Measurements from ENCODE around the gene STARD13. TPM values are rescaled to one million over a fixed set of nuclear protein-coding genes. Genes with fewer than 3 reads are reported as not detected.

STARD13 gene
- total RNA-seq, 2 donors from 2014 or later = 43.9 to 47.1 TPM

- H3K27ac ChIP-seq = peak overlapping the region; percentile 62 to 86
- no peak for DNase-seq (ENCODE audit: low spot score)
- no peaks in the 10 kb centered on the region for H3K27me3 ChIP-seq (replicated peaks; ENCODE audit: insufficient read depth)
- peak overlapping the region; percentile 7 for H3K4me3 ChIP-seq
- peaks cover 23% of the 10 kb centered on the region for H3K36me3 ChIP-seq
- no peak for TF ChIP-seq CTCF (IDR thresholded peaks at IDR 0.05)
- ATAC-seq (ENCODE audit: insufficient number of reproducible peaks, low FRiP score, low read depth) = no peak
- peaks cover 38 to 63% of the 10 kb centered on the region in 2 donors for H3K4me1 ChIP-seq (ENCODE audit: control insufficient read depth in 1 of 2, low read depth in 2 of 2)
- no peaks in the 10 kb centered on the region for H3K9me3 ChIP-seq
These were observed 175.2 kb downstream of the STARD13 start for GRCh38 chr13:33110386-33110712.

- TF ChIP-seq CTCF (IDR thresholded peaks at IDR 0.05) = no peak
- no peak for DNase-seq (ENCODE audit: low spot score)
- H3K27ac ChIP-seq = peak overlapping the region; percentile 62 to 86
- no peaks in the 10 kb centered on the region for H3K9me3 ChIP-seq
- peaks cover 23% of the 10 kb centered on the region for H3K36me3 ChIP-seq
- no peaks in the 10 kb centered on the region for H3K27me3 ChIP-seq (replicated peaks; ENCODE audit: insufficient read depth)
- ATAC-seq (ENCODE audit: insufficient number of reproducible peaks, low FRiP score, low read depth) = no peak
- no peak overlapping the region for H3K4me3 ChIP-seq
- H3K4me1 ChIP-seq (ENCODE audit: control insufficient read depth in 1 of 2, low read depth in 2 of 2) = peaks cover 38 to 63% of the 10 kb centered on the region in 2 donors
These were observed 175.8 kb downstream of the STARD13 start for GRCh38 chr13:33109801-33110200.

GRCh38 chr13:33109271-33109697 lies 176.3 kb downstream of the STARD13 start:
- H3K4me3 ChIP-seq = no peak overlapping the region
- H3K9me3 ChIP-seq = no peaks in the 10 kb centered on the region
- peaks cover 23% of the 10 kb centered on the region for H3K36me3 ChIP-seq
- no peak for DNase-seq (ENCODE audit: low spot score)
- H3K27ac ChIP-seq = peak overlapping the region; percentile 62 to 86
- no peaks in the 10 kb centered on the region for H3K27me3 ChIP-seq (replicated peaks; ENCODE audit: insufficient read depth)
- H3K4me1 ChIP-seq (ENCODE audit: control insufficient read depth in 1 of 2, low read depth in 2 of 2) = peaks cover 38 to 63% of the 10 kb centered on the region in 2 donors
- no peak for ATAC-seq (ENCODE audit: insufficient number of reproducible peaks, low FRiP score, low read depth)
- no peak for TF ChIP-seq CTCF (IDR thresholded peaks at IDR 0.05)

GRCh38 chr13:33108620-33109019 lies 176.9 kb downstream of the STARD13 start:
- H3K36me3 ChIP-seq = peaks cover 18% of the 10 kb centered on the region
- no peaks in the 10 kb centered on the region for H3K9me3 ChIP-seq
- H3K4me3 ChIP-seq = no peak overlapping the region

GRCh38 chr13:33107361-33107760 lies 178.2 kb downstream of the STARD13 start:
- DNase-seq (ENCODE audit: low spot score) (no peak), ATAC-seq (ENCODE audit: insufficient number of reproducible peaks, low FRiP score, low read depth) (no peak)
- H3K27me3 ChIP-seq (replicated peaks; ENCODE audit: insufficient read depth) = no peaks in the 10 kb centered on the region
- TF ChIP-seq CTCF (IDR thresholded peaks at IDR 0.05) = no peak
- H3K27ac ChIP-seq = peak overlapping the region; percentile 31 to 86
- no peak overlapping the region for H3K4me3 ChIP-seq
- H3K4me1 ChIP-seq (ENCODE audit: control insufficient read depth in 1 of 2, low read depth in 2 of 2) = peaks cover 38 to 52% of the 10 kb centered on the region in 2 donors
- H3K36me3 ChIP-seq = peaks cover 11% of the 10 kb centered on the region
- no peaks in the 10 kb centered on the region for H3K9me3 ChIP-seq

More at GRCh38 chr13:33108620-33109019, 176.9 kb downstream of the STARD13 start:
- ATAC-seq (ENCODE audit: insufficient number of reproducible peaks, low FRiP score, low read depth) (no peak), DNase-seq (ENCODE audit: low spot score) (no peak)
- H3K4me1 ChIP-seq (ENCODE audit: control insufficient read depth in 1 of 2, low read depth in 2 of 2) = peaks cover 38 to 63% of the 10 kb centered on the region in 2 donors
- H3K27me3 ChIP-seq (replicated peaks; ENCODE audit: insufficient read depth) = no peaks in the 10 kb centered on the region
- peak overlapping the region; percentile 62 to 86 for H3K27ac ChIP-seq
- no peak for TF ChIP-seq CTCF (IDR thresholded peaks at IDR 0.05)
